ENCODE results near the gene SLAMF9. TPM values are rescaled to one million over a fixed set of nuclear protein-coding genes. Genes with fewer than 3 reads are reported as not detected.

Gene SLAMF9
- total RNA-seq, 2 experiments from 2014 or later = not detected

Other genes with a start within 250 kb of the SLAMF9 start
- not detected for gene CRP, start 239.6 kb downstream of the SLAMF9 start, total RNA-seq
- gene DUSP23, start 173.3 kb downstream of the SLAMF9 start, total RNA-seq = 10 to 100 TPM; 23.0 to 26.5 TPM
- gene FCRL6, start 151.9 kb downstream of the SLAMF9 start, total RNA-seq = under 1 TPM; 0.23 to 0.61 TPM
- 1 to 10 TPM in 1 of 2 experiments, under 1 TPM in 1; 0.70 to 1.5 TPM for gene SLAMF8, start 127.4 kb downstream of the SLAMF9 start, total RNA-seq
- gene VSIG8, start 91.6 kb downstream of the SLAMF9 start, total RNA-seq = not detected
- gene CFAP45, start 54.1 kb downstream of the SLAMF9 start, total RNA-seq = 1 to 10 TPM; 1.3 to 1.6 TPM
- gene TAGLN2, start 28.7 kb downstream of the SLAMF9 start, total RNA-seq = 100 to 1,000 TPM; 479 to 513 TPM
- gene IGSF9, start 8.6 kb downstream of the SLAMF9 start, total RNA-seq = not detected
- gene PIGM, start 77.8 kb upstream of the SLAMF9 start, total RNA-seq = 1 to 10 TPM; 5.3 to 5.9 TPM
- not detected for gene KCNJ10, start 115.9 kb upstream of the SLAMF9 start, total RNA-seq
- not detected for gene KCNJ9, start 127.3 kb upstream of the SLAMF9 start, total RNA-seq
- gene IGSF8, start 144.4 kb upstream of the SLAMF9 start, total RNA-seq = 10 to 100 TPM; 30.9 to 35.0 TPM
- gene ATP1A2, start 161.5 kb upstream of the SLAMF9 start, total RNA-seq = not detected
- under 1 TPM in 1 of 2 experiments, not detected in 1; 0.40 TPM for gene ATP1A4, start 197.4 kb upstream of the SLAMF9 start, total RNA-seq
- under 1 TPM in 1 of 2 experiments, not detected in 1; 0.68 TPM for gene CASQ1, start 236.3 kb upstream of the SLAMF9 start, total RNA-seq

Data from activated CD8-positive, alpha-beta memory T cell treated with anti-CD3 and anti-CD28 coated beads, Interleukin-2, amount 10 ng/mL, durations not matched to agents 7 days and 5 days (primary cell).